ENCODE measurements around the gene FUT7. TPM values are rescaled to one million over a fixed set of nuclear protein-coding genes. Genes with fewer than 3 reads are reported as not detected.

FUT7 gene
- total RNA-seq, 1 experiment from 2014 or later = not detected

- Histone ChIP-seq H4K5ac (ENCODE audit: insufficient read length, low read depth, low read length) (no peak overlapping the region), H3K18ac (ENCODE audit: insufficient read length, low read depth, low read length) (no peak overlapping the region), H3K4me1 (ENCODE audit: insufficient read depth, low read length) (peaks cover 5% of the 10 kb centered on the region; the same call in 1 of the 2 replicates), H3K79me1 (ENCODE audit: insufficient read depth, low read depth, low read length, poor library complexity, severe bottlenecking) (no peaks in the 10 kb centered on the region), H2BK5ac (ENCODE audit: insufficient read length, low read length) (no peak overlapping the region), H2AK5ac (ENCODE audit: insufficient read length, low read length) (no peak overlapping the region), H4K20me1 (ENCODE audit: control insufficient read depth, insufficient read depth, insufficient read length) (peaks cover 4% of the 10 kb centered on the region), H3K4ac (ENCODE audit: low read depth, low read length) (no peak overlapping the region), H3K14ac (ENCODE audit: insufficient read depth, low read length) (no peak overlapping the region), H2BK120ac (ENCODE audit: low read depth, low read length, poor library complexity, severe bottlenecking) (no peak overlapping the region), H3T11ph (ENCODE audit: low read length) (no peak overlapping the region), H4K8ac (replicated peaks; ENCODE audit: insufficient read length, low read depth, low read length) (no peak overlapping the region), H2AFZ (ENCODE audit: low read length) (no peak overlapping the region), H3K27me3 (ENCODE audit: insufficient read depth, low read length) (no peaks in the 10 kb centered on the region), H3K56ac (ENCODE audit: insufficient read length, low read depth, low read length) (no peak overlapping the region), H2BK12ac (ENCODE audit: insufficient read length, low read depth, low read length) (no peak overlapping the region), H3K9me3 (ENCODE audit: control insufficient read depth, low read depth, low read length) (no peaks in the 10 kb centered on the region), H3K23ac (ENCODE audit: insufficient read length, low read depth, low read length) (no peak overlapping the region), H3K9ac (ENCODE audit: extremely low read depth, insufficient read length, low read length) (no peak overlapping the region), H2BK15ac (ENCODE audit: low read depth, low read length) (no peak overlapping the region), H3K27ac (ENCODE audit: insufficient read length, low read depth, low read length) (no peak overlapping the region), H3K79me2 (ENCODE audit: insufficient read depth, low read length) (no peaks in the 10 kb centered on the region), H4K91ac (ENCODE audit: insufficient read length, low read depth, low read length) (no peak overlapping the region), H2BK20ac (ENCODE audit: low read depth, low read length, poor library complexity, severe bottlenecking) (no peak overlapping the region), H3K4me2 (ENCODE audit: insufficient read depth, insufficient read length, low read length) (peak overlapping the region; percentile 35), H3K23me2 (ENCODE audit: insufficient read length, low read depth, low read length, poor library complexity, severe bottlenecking) (no peaks in the 10 kb centered on the region)
- TF ChIP-seq, protein P1, sequence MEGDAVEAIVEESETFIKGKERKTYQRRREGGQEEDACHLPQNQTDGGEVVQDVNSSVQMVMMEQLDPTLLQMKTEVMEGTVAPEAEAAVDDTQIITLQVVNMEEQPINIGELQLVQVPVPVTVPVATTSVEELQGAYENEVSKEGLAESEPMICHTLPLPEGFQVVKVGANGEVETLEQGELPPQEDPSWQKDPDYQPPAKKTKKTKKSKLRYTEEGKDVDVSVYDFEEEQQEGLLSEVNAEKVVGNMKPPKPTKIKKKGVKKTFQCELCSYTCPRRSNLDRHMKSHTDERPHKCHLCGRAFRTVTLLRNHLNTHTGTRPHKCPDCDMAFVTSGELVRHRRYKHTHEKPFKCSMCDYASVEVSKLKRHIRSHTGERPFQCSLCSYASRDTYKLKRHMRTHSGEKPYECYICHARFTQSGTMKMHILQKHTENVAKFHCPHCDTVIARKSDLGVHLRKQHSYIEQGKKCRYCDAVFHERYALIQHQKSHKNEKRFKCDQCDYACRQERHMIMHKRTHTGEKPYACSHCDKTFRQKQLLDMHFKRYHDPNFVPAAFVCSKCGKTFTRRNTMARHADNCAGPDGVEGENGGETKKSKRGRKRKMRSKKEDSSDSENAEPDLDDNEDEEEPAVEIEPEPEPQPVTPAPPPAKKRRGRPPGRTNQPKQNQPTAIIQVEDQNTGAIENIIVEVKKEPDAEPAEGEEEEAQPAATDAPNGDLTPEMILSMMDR (conservative IDR thresholded peaks at IDR 0.05) = no peak
- Mint-ChIP-seq H3K27me3 (ENCODE audit: low read depth) (peaks cover 4% of the 10 kb centered on the region; the same call in 1 of the 2 replicates), H3K4me3 (peak overlapping the region; percentile 58 to 75), H3K4me1 (peaks cover 15 to 24% of the 10 kb centered on the region in 2 experiments), H3K36me3 (ENCODE audit: insufficient read depth in 1 of 3, low read depth in 3 of 3) (peaks cover 0 to 4% (median 3%) of the 10 kb centered on the region in 3 experiments; a peak in 4 of 7 replicates), H3K27ac (no peak overlapping the region), H3K9me3 (no peaks in the 10 kb centered on the region; a peak in 1 of 5 replicates)
- DNase-seq = no peak
- WGBS (ENCODE audit: extremely low coverage, insufficient read length, low lambda C conversion rate) = no CpG with 5 or more reads among the region's 52 CpGs
These were observed 37.7 kb upstream of the FUT7 start for GRCh38 chr9:137069508-137070091.

Data from H9 (cell line).